Type B pancreatic cell (in vitro differentiated cells): Measurements from ENCODE around the gene TNFRSF11A. TPM values are rescaled to one million over a fixed set of nuclear protein-coding genes. Genes with fewer than 3 reads are reported as not detected.

ENCODE experiments used
- DNase-seq: peaks from one replicate; pipeline ENCODE4 v3.0.0; 2021; ENCODE audit warnings: mixed read lengths; ENCODE audit not compliant: unreplicated experiment; ENCODE audit errors: extremely low spot score
- H3K27ac Mint-ChIP-seq: 2 replicates; pipeline ENCODE4 v1.8.0; 2021; ENCODE audit warnings: mild to moderate bottlenecking, mixed read lengths
- H3K27me3 Mint-ChIP-seq: 2 replicates; pipeline ENCODE4 v1.8.0; 2021; ENCODE audit warnings: mixed read lengths
- H3K36me3 Mint-ChIP-seq: 2 replicates; pipeline ENCODE4 v1.8.0; 2021; ENCODE audit warnings: mixed read lengths
- H3K4me1 Mint-ChIP-seq: one replicate; pipeline ENCODE4 v1.8.0; 2021; ENCODE audit warnings: mixed read lengths; ENCODE audit not compliant: unreplicated experiment
- H3K4me3 Mint-ChIP-seq: 2 replicates; pipeline ENCODE4 v1.8.0; 2021; ENCODE audit warnings: mild to moderate bottlenecking, mixed read lengths
- H3K9me3 Mint-ChIP-seq: 2 replicates; pipeline ENCODE4 v1.8.0; 2021; ENCODE audit warnings: mixed read lengths
- total RNA-seq: library from RNA; stranded (reverse); gene quantifications from 2 replicates; pipeline ENCODE4 v1.2.1, GENCODE V29; 2021; ENCODE audit warnings: low replicate concordance
- TF ChIP-seq, protein P1 (sequence below): fragments of 200-600 bp; sonication (generic); conservative IDR thresholded peaks from 2 replicates; pipeline ENCODE4 v1.5.0; 2021; ENCODE audit warnings: antibody characterized with exemption, mild to moderate bottlenecking

TNFRSF11A gene
- total RNA-seq, 1 donor from 2014 or later: 3.5 TPM

DNA sequence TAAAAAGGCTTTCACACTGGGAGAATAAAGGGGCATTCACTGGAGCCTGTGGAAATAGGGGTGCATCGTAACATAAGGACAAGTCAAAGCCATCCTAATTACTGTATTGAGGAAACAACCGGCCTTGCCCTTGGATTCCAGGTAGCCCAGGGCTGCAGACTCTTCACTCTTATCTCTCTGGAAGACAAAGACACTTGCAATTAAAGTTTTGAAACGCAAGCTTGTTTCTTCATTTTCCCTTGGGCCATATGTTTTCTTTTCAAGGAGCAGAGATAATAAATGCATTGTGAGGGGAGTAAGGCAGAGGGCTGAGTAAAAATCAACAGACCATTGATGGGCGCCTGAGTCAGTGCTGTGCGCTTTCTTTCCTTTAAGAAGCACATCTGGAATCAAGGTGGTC lies 11.5 kb downstream of the TNFRSF11A start:
- no peak overlapping the region for H3K27ac Mint-ChIP-seq

DNA sequence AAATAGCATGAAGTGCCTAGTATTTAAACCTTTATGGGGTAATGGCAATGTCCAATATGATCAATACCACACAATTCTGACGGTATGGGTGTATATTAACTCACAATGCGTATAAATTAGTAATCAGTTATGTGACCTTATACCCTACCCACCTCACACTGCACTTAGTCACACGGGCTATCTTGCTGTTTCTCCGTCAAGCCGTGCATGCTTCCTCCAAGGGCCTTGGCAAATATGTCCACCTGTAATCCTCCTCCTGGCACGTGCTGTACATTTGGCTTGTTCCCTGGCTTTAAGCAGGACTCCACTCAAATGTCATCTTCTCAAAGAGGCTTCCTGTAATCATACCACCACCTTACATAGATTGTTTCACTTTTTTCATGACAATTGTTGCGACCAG lies 12.2 kb downstream of the TNFRSF11A start:
- H3K4me3 Mint-ChIP-seq: no peak overlapping the region
- no peak overlapping the region for H3K27ac Mint-ChIP-seq
- peaks cover 63% of the 10 kb centered on the region for H3K27me3 Mint-ChIP-seq
- TF ChIP-seq, protein P1, sequence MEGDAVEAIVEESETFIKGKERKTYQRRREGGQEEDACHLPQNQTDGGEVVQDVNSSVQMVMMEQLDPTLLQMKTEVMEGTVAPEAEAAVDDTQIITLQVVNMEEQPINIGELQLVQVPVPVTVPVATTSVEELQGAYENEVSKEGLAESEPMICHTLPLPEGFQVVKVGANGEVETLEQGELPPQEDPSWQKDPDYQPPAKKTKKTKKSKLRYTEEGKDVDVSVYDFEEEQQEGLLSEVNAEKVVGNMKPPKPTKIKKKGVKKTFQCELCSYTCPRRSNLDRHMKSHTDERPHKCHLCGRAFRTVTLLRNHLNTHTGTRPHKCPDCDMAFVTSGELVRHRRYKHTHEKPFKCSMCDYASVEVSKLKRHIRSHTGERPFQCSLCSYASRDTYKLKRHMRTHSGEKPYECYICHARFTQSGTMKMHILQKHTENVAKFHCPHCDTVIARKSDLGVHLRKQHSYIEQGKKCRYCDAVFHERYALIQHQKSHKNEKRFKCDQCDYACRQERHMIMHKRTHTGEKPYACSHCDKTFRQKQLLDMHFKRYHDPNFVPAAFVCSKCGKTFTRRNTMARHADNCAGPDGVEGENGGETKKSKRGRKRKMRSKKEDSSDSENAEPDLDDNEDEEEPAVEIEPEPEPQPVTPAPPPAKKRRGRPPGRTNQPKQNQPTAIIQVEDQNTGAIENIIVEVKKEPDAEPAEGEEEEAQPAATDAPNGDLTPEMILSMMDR: no peak
- peaks cover 17% of the 10 kb centered on the region for H3K4me1 Mint-ChIP-seq
- H3K36me3 Mint-ChIP-seq: no peaks in the 10 kb centered on the region
- no peak for DNase-seq
- H3K9me3 Mint-ChIP-seq: no peaks in the 10 kb centered on the region

More for the DNA sequence above, 11.5 kb downstream of the TNFRSF11A start:
- Mint-ChIP-seq H3K4me1 (peaks cover 17% of the 10 kb centered on the region), H3K9me3 (no peaks in the 10 kb centered on the region), H3K4me3 (no peak overlapping the region), H3K27me3 (peaks cover 70% of the 10 kb centered on the region), H3K36me3 (no peaks in the 10 kb centered on the region)
- TF ChIP-seq, protein P1: no peak
- DNase-seq: no peak

DNA sequence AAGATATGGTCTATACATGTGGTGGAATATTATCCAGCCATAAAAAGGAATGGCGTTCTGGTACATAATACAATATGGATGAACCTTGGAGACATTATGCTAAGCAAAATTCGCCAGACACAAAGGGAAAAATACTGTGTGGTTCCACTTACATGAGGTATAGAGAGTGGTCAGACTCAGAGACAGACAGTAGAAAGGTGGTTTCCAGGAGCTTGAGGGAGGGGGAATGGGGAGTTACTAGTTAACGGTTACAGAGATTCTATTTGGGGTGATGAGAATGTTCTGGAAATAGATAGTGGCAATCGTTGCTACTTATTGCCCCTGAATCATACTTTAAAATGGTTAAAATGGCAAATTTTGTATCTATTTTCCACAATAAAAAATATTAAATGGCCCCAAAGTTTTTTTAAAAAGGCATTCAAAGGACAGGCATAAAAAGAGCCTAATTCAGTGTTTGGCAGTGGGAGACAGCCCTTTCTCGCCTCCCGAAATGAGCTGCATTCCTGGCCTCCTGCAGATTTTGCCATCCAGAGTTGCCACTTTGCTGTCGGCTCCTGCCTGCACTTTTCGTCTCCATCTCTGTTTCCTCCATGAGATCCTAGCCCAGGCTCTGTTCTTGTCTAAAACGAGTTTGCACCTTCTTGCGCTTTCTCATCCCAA lies 13.5 kb downstream of the TNFRSF11A start:
- Mint-ChIP-seq H3K9me3 (no peaks in the 10 kb centered on the region), H3K27ac (no peak overlapping the region), H3K36me3 (no peaks in the 10 kb centered on the region), H3K4me3 (no peak overlapping the region), H3K4me1 (peaks cover 17% of the 10 kb centered on the region), H3K27me3 (peaks cover 58% of the 10 kb centered on the region)
- TF ChIP-seq, protein P1: no peak
- no peak for DNase-seq

DNA sequence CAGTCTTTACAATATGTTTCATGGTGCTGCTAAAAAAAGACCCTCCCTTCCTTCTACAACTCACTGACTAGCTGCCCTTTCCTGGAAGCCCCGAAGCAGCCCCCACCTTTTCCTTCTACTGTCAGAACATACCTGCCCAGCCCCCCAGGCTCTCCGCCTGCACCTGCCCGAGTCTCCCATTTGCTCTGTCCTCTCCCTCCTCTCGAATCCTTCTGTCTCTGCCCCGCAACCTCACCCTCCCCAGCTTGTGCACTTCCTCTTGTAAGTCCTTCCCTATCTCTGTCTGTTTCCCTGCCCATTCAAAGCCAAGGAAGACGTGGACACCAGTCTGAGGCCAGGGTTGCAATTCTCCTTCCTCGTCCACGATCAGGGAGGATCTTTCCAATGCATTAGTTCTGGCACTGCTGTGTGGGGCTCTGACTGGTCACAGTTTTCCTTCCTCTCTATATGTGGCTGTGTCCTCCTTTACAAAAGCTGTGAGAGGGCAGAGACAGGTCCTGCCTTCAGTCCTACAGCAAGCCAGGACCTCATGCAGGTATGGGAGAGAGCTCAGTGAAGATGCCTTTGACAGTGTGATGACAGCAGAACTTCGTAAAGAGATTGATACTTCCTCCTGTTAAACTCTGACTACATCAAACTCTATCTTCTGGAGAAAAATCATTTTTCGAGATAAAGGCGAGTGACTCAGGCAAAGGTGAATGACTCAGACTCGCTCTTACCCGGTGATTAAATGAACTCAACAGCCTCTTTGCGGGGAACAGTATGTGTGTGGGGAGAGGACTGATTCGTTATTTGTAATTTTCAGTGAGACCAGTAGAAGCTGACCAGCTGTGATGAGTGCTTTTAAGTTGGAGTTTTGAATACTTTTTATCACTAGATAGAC lies 14.2 kb downstream of the TNFRSF11A start:
- Mint-ChIP-seq H3K27me3 (peaks cover 59% of the 10 kb centered on the region), H3K36me3 (no peaks in the 10 kb centered on the region), H3K27ac (no peak overlapping the region), H3K9me3 (no peaks in the 10 kb centered on the region), H3K4me1 (peaks cover 17% of the 10 kb centered on the region), H3K4me3 (no peak overlapping the region)
- no peak for DNase-seq
- TF ChIP-seq, protein P1: no peak

DNA sequence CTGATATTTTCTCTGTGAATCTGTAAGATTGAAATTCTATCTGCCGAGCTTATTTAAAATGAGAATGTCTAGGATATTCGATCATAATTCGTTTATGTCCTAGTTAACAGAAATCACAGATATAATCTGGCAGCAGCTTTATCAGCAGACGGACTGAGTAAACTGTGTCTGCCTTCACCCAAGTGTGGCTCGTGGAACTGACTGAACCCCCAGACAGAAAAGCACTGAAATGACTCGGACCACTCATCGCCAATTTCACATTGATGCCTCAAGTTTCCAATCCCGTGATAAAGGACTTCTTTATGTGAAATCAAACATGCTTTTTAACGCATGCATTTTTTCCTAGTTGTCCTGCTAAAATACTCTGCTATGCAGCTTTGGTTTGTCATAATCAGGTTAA lies 15.9 kb downstream of the TNFRSF11A start:
- DNase-seq: no peak
- no peaks in the 10 kb centered on the region for H3K36me3 Mint-ChIP-seq
- peaks cover 17% of the 10 kb centered on the region for H3K4me1 Mint-ChIP-seq
- no peak overlapping the region for H3K4me3 Mint-ChIP-seq
- peaks cover 60% of the 10 kb centered on the region for H3K27me3 Mint-ChIP-seq
- TF ChIP-seq, protein P1: no peak
- H3K27ac Mint-ChIP-seq: no peak overlapping the region
- no peaks in the 10 kb centered on the region for H3K9me3 Mint-ChIP-seq
